GM19468 (cell line): ENCODE results near the gene KAZN.

ENCODE experiments used
- ATAC-seq: cut with Tn5 transposase; IDR thresholded peaks from one replicate; pipeline ENCODE4 v1.9.1; 2021; ENCODE audit warnings: mild to moderate bottlenecking, moderate library complexity, moderate number of reproducible peaks; ENCODE audit not compliant: unreplicated experiment; ENCODE audit errors: extremely low read depth

Gene KAZN

DNA sequence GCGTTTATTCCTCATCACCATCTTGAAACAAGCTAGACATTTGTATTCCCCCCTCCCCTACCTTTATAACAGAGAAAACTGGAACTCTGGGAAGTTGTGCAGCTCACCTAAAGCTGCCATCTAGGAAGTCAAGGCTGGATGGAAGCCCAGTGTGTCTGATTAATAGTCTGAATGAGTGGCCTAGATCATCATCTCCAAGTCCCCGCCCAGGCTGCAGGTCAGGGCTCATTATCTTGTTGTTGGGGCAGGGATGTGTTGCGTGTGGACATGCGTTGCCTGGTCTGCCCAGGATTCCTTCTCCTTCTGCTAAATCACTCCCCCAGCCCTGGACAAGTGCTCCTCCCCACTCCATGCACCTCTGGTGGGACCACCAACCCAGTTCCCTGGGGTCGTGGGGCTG, 14.7 kb upstream of the KAZN start:
- ATAC-seq: no peak

DNA sequence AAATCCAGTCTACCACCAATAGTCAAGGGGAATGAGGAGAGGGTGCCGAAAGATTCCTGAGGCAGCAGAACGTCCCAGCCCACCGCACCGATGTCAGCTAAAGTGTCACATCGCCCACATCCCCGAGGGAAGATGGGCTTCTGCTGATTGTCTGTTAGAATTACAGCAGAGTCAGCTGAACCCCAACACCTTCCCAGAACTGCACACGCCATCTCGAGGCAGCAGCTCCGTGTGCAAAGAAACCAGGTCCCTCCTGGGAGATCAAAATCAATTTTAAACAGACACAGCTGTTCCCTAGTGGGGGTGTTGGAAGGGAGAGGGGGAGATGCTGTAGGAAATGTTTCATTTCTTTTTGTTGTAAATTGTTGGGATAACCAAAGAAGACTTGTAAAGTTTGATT, 12.8 kb upstream of the KAZN start:
- ATAC-seq: no peak

DNA sequence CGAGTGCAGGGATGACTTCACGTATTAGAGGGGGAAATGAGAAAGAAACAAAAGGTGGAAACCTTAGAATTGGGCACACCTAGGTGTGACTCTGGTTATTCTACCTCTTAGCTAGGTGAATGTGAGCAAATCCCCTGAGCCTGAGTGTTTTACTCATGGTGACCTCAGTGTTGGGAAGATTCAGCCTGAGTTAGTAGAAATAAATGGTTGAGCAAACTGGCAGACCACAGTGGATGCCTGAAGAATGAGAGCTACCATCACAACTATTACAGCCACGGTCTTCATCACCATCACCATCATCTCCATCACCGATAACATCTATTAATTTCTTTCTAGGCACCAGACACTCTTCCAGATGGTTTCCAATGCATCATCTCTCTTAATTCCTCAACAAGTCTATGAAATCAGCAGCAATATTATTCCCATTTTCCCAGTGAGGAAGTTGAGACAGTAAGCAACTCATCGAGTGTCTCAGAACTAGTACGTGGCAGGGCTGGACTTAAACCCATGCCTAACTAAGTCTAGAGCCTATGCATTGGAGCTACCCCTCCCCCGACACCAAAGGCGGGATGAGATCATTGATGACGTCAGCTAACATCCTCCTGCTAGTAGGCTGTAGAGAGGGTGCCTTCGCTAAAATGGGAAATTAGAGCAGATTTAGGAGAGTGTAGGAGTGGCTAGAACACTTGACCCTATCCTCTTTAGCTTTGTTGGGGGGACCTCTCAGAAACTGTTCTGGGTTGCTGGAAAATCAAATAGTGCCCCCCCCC, 7.9 kb upstream of the KAZN start:
- no peak for ATAC-seq

DNA sequence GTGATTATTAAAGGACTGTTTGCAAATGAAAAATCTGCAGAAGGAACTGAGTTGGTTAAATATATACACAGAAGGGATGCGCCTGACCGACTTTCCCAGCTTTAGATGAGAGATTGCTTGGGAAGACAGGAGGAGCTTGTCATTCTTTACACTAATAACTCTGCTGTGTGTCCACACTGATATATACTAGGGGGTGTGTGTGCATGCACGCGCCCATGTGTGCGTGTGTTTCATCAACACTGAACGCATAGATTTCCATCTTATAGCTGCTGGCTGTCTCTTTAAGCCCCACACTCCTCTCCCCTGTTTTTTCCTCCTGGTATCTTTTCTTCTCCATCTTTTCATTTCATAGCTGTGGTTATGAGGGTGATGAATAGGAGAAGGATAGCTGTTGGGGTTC, 6.9 kb upstream of the KAZN start:
- no peak for ATAC-seq

DNA sequence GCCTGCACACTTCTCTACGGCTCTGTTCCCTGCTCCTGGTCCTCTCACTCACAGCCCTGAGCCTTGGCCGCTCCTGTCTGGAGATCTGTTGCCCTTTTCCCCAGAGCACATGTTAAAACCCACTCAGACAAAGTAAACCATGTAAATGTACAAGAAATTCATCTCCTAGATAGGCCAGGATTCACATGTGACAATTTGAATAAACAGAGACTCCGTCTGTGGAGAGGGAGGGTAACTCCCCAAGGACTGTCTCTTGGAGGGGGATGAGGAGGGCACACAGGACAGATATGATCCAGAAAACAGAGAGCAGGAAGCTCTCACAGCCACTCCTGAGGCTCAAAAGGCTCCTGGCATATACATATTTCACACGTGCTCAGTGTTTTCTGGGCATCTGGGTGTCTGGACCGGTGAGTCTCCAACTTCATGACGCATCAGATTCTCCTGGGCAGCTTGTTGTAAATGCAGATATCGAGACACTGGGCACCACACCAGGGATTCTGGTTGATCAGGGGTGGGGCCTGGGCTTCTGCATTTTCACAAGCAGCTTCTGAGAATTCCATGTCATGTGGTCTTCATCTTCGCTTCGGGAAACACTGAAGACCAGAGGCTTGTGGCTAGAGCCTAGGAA, 6.4 kb upstream of the KAZN start:
- no peak for ATAC-seq

DNA sequence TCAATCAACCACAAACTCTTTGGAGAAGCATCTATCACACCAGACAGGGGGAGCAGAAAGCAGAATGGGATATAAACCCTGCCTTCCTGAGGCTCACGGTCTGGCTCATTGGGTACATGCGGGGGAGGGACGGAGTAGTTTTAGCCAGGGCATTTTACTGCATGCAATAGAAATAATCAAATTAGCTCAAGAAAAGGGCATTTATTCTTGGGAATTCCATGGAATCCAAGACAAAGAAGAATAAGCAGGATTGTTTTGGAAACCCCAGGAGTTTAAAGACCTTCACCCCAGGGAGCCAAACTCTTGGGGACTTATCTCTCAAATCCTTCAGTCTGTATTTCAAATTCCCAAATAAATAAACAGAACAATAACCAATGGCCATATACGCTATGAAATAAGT, 5.2 kb upstream of the KAZN start:
- ATAC-seq: no peak

DNA sequence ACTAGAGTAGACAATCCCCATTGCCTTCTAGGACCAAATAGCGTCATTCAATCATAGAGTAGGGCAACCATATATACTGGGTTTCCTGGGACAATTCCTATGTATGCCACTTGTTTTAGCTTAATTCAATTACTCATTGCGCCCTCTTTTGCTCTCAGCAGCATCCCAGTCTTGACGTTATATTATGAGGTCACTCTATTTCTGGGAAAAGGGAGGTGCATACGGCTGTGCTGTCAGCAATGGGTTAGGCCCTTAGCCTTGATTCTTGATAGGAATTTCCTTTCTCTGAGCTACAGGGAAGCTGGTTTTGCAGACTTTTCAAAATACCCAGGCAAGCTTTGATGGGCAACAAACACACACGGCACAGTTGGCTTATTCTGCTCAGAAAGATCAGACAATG, 4.4 kb upstream of the KAZN start:
- ATAC-seq: no peak

DNA sequence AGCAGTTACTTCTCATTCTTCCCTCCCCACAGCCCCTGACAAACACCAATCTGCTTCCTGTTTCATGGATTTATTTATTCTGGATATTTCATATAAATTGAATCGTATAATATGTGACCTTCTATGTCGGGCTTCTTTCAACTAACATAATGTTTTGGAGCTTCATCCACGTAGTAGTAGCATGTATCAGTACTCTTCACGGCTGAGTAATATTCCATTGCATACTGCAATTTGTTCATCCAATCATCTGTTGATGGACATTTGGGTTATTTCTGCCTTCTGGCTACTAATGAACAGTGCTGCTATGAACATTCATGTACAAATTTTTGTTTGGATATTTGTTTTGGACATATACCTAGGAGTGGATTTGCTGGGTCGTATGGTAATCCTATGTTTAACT, 1.9 kb upstream of the KAZN start:
- no peak for ATAC-seq

DNA sequence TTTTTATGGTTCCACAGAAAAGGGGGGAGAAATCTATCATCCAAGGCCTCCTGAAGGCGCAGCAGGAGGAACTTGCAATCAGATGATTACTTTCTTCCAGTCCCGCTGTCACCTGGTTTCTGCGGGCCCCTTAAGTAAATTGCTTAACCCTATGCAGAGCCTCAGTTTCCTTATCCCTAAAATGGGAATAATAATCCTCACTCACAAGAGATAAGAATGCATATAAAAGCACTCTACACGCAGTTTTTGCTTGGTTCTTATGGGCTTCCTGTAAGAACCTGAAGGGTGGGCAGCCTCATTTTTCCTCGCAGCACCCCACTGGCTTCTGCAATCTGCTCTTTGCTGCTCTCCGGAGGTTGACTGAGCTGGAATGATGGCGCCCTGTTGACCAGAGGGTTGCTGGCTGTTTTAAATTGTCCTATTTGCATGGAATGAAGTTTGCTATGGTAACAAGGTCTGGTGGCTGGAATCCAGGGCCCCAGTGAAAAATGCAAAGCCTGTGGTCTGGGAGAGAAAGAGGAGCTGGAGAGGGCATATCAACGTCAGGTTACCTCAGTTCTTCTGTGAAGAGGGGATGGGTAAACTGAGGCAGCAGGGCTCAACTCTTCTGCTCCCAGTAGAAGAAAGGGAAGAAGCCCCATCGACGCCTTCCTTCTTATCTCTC, 1.0 kb upstream of the KAZN start:
- ATAC-seq: no peak

DNA sequence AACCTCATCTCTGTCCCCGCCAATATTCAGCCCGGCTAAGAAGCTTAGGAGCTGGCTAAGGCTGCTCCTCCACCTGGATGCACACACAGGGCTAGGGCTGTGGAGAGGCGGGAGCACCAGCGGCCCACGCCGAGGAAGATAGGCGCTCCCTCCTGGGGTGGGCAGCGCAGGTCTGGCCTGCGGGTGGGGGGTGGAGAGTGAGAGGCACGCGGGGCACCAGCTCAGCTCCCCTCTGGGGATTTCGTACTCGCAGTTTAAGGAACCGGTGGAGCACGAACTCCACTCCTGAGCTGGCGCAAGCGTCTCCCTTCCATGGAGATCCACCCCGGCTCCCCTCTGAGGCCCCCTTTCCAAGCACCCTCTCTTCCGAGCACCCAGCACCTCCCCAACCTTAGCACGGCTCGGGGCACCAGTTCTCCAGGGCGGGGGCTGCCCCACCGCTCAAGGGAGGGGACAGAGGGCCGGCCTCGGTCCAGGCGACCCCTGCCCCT, 433 bp upstream of the KAZN start:
- ATAC-seq: no peak

DNA sequence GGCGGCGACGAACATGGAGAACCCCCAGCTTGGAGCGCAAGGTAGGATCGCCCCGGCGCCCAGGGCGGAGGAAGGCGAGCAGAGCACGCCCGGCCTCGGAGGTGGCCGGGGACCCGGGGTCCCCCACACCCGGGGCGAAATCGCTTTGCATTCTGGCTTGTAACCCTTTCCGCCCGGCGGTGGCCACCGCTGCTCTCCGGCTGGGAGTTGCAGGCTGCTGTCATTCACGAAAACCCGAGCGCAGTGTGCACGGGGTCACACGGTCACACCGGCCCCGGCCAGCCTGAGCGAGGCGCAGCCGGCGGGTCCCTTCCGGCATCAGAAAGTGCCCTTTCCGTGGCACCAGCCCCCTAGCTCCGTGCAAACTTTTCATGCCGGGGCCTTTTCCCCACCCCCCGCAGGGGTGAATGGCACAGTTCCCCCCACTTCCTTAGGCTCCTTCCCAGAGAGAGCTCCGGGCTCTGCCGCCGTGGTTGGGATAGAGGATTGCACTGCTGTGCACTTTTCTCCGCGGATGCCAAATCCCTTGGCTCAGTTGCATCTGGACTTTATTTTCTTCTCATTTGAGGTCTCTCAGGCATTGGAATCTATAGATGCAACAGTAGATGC, 802 bp downstream of the KAZN start:
- no peak for ATAC-seq

DNA sequence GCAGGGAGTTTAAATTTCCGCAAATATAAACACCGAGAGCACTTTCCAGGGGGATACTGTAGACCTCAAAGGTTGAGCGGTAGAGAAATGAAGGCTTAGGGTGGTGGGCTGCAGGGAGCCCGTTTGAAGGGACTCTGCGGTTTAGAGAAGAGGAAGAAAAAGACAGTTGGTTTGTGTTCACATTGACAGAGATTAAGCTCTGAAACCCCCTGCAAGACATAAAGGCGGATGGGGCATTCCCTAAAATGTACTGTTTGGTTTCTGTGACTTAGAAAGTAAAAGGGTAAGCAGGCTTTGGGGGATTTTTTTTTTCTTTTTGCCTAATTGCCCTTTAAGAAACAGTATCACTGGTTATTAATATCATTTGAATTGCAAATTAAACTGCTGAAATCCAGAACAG, 1.3 kb downstream of the KAZN start:
- no peak for ATAC-seq

DNA sequence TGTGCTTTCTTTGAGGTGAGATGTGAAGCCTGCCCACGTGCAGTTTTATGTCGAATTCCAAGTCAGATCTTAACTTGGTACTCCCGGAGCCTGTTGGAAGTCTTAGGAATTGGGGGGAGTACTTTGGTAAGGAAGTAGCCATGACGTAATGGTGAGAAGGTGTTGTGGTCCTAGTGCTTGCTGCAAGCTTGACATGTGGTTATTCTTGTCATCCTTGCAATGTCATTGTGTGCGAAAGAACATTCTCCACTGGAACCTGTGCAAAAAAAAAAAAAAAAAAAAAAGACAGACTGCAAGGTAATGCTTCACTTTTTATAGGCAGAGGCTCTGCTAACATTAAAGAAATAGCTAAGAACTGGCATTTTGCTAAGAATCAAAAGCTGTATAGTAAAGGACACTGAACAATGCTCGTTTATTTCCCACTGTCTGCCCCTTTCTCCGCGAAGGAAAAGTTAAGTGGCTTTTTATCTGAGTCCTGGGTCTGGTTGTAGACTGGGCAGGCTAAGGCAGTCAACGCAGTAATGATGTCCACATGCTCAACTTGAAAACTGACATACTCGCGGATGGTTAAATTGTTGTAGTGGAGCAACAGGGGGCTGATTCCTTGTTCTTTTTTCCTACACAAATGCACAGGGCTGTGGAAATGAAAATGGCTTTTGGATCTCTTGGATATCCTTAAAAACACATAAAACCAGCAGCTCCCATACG, 2.1 kb downstream of the KAZN start:
- no peak for ATAC-seq

DNA sequence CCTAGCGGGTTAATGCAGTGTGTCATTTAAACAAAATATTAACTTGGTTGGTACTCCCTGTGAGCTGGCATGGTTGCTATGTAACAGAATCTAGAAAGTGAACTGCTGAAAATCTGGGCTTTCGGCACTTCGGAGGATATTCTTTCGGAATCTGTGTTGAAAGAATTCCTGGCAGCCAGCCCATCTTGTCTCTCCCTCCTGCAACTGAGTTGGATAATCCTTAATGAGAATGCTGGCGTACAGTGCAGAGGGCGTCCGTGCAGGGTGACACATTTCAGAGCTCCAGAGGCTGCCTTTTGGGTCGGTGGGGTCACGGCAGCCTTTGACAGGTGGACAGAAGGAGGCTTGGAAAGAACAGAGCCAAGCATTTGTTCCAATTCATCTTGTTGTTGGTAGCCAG, 3.7 kb downstream of the KAZN start:
- ATAC-seq: no peak

DNA sequence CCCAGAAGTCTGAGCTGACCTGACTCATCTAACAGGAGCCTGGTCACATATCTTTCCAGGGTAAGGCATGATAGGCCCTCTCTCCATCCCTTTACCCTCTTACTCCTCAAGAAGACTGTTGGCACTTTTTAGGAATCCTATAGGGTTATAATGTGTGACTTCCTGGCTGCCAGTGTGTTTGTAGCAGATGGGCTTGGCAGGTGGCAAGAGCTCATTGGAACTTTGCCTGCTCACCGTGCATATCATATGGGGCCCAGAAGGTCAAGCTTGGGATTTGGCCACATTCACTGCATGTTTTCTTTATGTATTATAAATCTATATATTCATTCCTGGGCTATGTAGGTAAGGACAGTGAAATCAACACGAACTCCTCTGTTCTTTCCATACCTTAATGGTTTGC, 5.2 kb downstream of the KAZN start:
- ATAC-seq: no peak

DNA sequence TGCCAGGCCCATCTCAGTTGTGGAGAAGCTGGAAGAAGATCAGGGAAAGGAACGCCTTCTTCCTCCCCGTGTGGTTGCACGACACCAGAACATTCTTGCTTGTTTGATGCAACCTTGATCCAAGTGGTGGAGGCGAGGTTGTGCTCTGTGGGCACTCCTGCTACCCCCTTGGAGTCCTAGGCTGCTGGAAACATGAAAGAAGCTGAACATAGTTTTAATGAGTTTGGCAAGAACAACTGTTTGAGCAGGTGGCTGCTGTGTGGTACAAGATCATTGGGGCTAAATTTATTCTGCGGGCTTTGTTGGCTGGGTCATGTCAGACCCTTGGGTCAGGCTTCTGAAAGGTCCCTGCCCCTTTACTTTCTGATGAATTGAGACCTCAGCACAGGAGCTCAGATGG, 5.9 kb downstream of the KAZN start:
- ATAC-seq: no peak

DNA sequence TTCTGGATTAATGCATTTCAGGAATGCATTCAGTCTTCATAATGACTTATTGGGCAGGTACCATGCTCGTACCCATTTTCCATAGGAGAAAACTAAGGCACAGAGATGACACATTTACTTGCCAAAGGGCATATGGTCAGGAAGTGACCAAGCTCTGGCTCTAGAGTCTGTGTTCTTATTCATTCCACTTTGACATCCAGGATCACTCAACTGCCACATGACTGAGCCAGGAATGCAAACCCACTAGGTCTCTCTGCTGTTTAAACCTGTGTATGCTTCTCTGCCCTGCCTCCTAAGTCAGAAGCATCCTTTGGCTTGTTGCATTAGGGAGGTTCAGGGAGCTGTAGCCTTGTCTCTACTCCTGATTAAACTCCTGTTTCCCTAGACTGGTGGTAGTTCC, 7.5 kb downstream of the KAZN start:
- no peak for ATAC-seq

DNA sequence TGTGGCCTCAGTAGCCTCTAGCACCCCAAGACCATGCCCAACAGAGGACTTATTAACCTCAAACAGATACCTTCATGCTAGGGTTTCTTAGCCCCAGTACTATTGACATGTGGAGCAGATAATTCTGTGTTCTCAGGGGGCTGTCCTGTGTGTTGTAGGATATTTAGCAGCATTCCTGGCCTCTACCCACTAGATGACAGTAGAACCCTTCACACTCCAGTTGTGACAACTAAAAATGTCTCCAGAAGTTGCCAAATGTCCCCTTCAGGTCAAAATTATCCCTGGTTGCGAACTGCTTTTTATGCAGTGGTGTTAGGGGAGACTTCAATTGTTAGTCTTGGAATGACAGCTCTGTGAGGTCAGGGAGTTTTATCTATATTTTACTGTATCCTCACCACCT, 8.1 kb downstream of the KAZN start:
- ATAC-seq: no peak

DNA sequence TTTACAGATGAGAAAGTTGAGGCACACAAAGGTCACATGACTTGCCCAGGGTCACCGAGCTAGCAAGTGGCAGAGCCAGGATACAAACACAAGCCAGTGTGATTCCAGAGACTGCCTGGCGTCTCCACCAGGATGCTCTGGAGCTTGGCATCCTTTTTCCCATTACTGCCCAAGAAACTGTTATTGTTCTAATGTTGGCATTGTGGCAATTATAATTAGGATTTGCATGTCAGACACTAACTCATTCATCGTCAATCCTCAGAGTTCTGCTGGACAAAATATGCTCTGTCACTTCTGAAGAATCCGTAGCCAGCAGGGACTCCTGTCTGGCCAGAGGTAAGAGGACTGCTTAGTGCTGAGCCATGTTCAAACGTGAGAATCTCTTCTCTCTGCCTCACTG, 8.8 kb downstream of the KAZN start:
- ATAC-seq: no peak

DNA sequence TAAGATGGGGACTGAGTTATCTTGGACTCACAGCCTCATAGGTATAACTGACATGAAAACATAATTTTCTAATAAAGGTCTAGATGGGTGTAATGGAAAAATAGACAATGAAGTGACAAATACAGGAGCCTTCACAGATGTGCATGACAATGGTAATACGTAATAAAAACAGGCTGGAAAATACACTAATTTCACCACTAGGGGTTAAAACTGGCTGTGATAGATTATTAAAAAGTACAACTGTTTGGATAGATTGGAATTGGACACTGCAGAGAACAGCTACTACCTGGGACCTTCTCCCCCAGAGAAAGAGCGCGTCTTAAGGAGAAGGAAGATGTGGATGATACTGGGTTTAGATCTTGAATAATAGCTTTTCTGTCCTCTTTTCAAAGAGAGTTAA, 9.8 kb downstream of the KAZN start:
- ATAC-seq: no peak

DNA sequence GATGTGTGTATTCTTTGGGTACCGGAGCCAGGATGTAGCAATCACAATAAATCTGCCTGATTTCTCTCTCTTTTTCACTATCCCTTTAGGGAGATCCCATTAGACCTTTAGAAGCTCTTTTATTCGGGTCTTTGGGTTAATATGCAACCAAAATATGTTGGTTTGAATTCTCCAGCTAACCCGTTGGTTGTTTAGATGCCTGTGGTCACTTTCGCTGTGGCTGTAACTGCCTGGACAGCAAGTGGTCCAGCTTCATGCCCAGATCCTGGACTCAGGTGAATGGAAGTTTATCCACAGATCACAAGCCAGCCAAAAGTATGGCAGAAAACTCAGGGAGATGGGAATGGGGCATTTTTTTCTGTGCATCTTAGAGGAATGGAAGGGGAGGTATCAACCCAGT, 12.3 kb downstream of the KAZN start:
- ATAC-seq: no peak
